Fibroblast of villous mesenchyme (primary cell): ENCODE results near the gene CTNNA2. TPM values are rescaled to one million over a fixed set of nuclear protein-coding genes. Genes with fewer than 3 reads are reported as not detected.

Experiments
- DNase-seq: peaks from one replicate; pipeline ENCODE4 v3.0.0-alpha.2; 2010; ENCODE audit warnings: low read depth
- H3K4me3 ChIP-seq: 2 replicates; pipeline ENCODE4 v1.5.1; 2011; ENCODE audit warnings: low read depth, mild to moderate bottlenecking, low read length
- total RNA-seq: library from RNA; depleted of rRNA; stranded (reverse); fragments of >200 nt; gene quantifications from 2 replicates; pipeline ENCODE4 v1.2.3, GENCODE V29; 2012
- TF ChIP-seq, protein P1 (sequence below): IDR thresholded peaks from 2 replicates; pipeline ENCODE4 v1.5.1; 2012; ENCODE audit warnings: low read depth, mild to moderate bottlenecking, low read length; ENCODE audit not compliant: insufficient read depth

The CTNNA2 gene
- total RNA-seq, 1 donor, result not detected

DNA sequence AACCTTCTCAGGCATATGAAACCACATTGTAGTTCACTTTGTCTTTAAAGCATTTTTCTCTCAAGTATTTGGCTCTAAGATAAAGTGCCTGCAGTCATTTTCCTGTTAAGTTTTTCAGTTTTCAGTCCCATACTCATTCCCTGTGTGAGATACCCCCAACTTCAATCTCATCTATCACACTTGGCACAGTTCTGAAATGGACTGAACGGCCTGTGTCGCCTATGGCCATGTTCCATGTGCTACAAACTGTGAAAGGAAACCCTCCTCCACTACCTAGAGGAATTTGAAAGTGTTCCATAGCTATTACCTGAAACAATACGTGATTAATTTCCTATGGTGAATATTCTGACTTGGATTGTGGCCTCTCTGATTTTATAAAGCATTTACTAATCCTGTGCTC is 319.1 kb downstream of the CTNNA2 start:
- H3K4me3 ChIP-seq, result no peak overlapping the region
- DNase-seq, result no peak
- TF ChIP-seq, protein P1, sequence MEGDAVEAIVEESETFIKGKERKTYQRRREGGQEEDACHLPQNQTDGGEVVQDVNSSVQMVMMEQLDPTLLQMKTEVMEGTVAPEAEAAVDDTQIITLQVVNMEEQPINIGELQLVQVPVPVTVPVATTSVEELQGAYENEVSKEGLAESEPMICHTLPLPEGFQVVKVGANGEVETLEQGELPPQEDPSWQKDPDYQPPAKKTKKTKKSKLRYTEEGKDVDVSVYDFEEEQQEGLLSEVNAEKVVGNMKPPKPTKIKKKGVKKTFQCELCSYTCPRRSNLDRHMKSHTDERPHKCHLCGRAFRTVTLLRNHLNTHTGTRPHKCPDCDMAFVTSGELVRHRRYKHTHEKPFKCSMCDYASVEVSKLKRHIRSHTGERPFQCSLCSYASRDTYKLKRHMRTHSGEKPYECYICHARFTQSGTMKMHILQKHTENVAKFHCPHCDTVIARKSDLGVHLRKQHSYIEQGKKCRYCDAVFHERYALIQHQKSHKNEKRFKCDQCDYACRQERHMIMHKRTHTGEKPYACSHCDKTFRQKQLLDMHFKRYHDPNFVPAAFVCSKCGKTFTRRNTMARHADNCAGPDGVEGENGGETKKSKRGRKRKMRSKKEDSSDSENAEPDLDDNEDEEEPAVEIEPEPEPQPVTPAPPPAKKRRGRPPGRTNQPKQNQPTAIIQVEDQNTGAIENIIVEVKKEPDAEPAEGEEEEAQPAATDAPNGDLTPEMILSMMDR, result no peak

DNA sequence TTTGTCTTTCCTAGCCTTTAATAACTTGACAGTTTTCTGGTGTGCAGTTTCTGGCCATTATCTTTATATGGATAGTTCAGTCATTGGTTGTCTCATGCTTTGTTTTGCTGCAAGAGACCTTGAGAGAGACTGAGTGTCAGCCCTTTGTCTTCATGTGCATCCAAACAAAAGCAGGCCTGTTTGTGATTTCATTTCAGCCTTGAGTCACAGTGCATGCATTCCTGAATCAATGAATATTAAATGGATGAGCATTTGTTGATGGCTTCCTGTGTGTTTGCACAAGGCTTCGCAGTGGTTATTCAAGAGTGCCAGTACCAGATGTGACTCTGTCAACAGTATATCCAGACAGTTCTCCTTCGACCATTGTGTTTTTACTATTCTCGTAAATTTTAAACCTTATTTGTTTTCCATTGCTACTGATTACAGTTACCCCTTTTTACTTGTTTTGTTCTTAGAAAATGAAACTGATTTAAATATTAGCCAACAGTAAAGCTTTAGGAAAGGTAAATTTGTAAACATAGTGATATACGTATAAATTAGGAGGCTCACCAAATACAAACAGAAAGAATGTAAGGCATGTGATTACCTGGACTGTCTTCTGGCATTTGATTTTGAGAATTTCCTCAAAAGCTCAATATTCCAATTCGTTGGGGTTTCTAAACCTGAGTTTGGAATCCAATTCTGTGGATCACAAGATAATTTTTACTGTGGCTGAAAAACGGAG is 319.8 kb downstream of the CTNNA2 start:
- TF ChIP-seq, protein P1, result no peak
- no peak for DNase-seq
- H3K4me3 ChIP-seq, result no peak overlapping the region

DNA sequence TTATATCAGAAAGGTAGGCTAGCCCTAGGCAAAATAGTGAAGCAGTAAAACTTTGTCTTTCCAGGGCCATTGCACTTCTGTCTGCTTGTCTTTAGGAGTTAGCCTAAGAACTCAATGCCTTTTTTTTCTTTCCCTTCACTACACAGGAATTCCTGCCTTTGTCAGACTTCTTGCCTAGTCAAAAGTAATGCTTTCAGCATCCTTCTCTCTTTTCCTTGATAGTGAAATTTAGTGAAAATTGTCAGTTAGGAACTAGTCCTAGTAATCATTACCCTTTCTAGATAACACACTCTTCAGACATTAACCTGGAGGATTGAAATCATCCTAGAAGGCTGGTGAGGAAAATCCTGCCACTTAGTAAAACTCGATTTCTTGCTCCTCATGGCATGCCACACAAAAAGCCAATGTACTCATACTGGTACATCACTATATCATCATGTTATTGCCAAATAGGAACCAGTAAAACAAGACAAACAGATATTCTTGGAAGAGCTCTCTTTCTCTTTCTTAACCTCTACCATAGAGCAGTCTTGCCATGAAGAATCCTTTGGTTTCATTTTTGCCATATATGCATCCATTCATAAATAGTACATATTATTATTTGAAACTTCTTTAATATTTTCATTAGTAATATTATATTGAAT is 320.5 kb downstream of the CTNNA2 start:
- TF ChIP-seq, protein P1, result no peak
- no peak overlapping the region for H3K4me3 ChIP-seq
- no peak for DNase-seq

DNA sequence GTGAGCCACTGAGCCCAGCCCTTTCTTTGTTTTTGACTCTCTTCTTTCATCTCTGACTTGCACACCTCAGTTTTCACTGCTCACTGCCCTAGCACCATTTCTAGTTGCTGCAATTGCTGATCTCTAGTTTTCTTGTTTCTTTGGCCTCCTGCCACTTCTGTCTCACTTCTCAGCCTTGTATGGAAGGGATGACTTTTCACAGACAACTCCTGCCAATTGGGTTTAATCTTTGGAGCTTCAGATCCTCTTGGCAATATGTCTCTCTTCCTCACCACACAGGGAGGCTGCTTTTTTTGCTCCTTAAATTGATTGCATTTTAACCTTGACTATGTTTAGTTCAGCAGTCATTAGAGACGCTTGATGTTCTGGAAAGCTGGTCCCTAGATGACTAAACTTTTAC is 323.1 kb downstream of the CTNNA2 start:
- TF ChIP-seq, protein P1, result no peak
- no peak for DNase-seq
- no peak overlapping the region for H3K4me3 ChIP-seq

DNA sequence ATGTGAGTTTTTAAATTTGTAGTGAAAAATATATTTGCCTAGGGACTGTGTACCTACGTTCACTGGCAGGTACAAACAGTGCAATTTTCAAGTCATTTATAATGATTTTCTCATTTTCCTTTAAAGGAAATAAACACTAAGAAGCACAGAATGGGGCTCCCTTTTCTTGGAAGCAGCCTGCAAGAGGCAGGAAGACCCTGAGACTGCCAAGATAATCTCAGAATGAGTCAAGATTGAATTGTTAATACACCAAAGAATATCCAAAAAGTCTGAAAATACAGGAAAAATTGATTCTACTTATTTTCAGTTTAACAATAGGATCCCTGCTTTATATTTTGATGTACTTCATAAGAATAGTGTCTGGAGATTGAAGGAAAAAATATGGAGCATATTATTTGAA is 331.2 kb downstream of the CTNNA2 start:
- TF ChIP-seq, protein P1, result no peak
- DNase-seq, result no peak
- no peak overlapping the region for H3K4me3 ChIP-seq

DNA sequence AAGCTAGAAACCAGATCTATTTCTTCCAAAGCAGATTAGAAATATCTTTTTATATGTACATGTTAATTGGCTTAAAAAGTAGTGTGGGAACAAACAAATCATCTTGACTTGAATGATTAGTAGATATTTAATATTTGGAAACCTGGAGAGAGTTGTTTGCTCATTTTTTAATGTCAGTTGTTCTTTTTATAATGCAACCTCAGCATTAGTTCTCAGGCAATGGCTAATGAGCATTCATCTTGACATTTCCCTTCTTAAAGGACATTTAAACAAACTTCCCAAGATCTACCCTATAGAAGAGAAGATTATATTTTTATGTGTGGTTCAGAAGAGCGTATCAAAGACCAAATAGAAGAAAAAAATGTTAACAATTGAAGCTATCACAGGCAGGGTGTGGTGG is 334.0 kb downstream of the CTNNA2 start:
- DNase-seq, result no peak
- TF ChIP-seq, protein P1, result no peak
- H3K4me3 ChIP-seq, result no peak overlapping the region
